Adipose tissue (tissue), 3 donors: ENCODE measurements around the gene AVPR2. TPM values are rescaled to one million over a fixed set of nuclear protein-coding genes. Genes with fewer than 3 reads are reported as not detected.

Experiments
- H3K27ac ChIP-seq: one replicate; pipeline ENCODE4 v1.5.1; 2013; ENCODE audit warnings: low read depth, low read length
- WGBS, 3 donors: extraction: QIAGEN DNeasy Blood & Tissue Kit; methylation state at CpG; one replicate each; pipeline ENCODE4 v1.1.7; 2013; 5-methylcytosine and 5-hydroxymethylcytosine counted together
- polyA plus RNA-seq, 3 donors: library from polyadenylated mRNA; stranded (reverse); fragments of 200-250 nt; gene quantifications; one replicate each; pipeline ENCODE4 v1.2.3, GENCODE V29; 2013
- donor health status: healthy with polysubstance abuse.
- donor health status: Bipolar disorder and iron deficiency.
- donor health status: healthy.

Gene AVPR2
- polyA plus RNA-seq, 3 donors: 1.3 to 7.1 (median 5.9) TPM

- 83 to 88% (median 87%) methylated on average over 21 to 33 of the region's 33 CpGs for WGBS, 3 donors
- H3K27ac ChIP-seq: no peak overlapping the region
Observed at GRCh38 chrX:153953892-153954557, 49.6 kb downstream of the AVPR2 start.

GRCh38 chrX:153954558-153955227 lies 50.2 kb downstream of the AVPR2 start:
- 92 to 96% (median 95%) methylated on average over 20 to 44 of the region's 44 CpGs for WGBS, 3 donors
- H3K27ac ChIP-seq: no peak overlapping the region

GRCh38 chrX:153955228-153955732 lies 50.8 kb downstream of the AVPR2 start:
- 75 to 85% (median 77%) methylated on average over 7 to 12 of the region's 12 CpGs for WGBS, 3 donors
- H3K27ac ChIP-seq: no peak overlapping the region

GRCh38 chrX:153956044-153956907 lies 51.8 kb downstream of the AVPR2 start:
- 89 to 92% (median 89%) methylated on average over 24 to 35 of the region's 35 CpGs for WGBS, 3 donors
- no peak overlapping the region for H3K27ac ChIP-seq

Other genes with a start within 250 kb of the AVPR2 start
- 1 to 10 TPM in 2 of 3 donors, under 1 TPM in 1; 0.64 to 1.5 (median 1.5) TPM for gene PNCK, start 230.9 kb upstream of the AVPR2 start, polyA plus RNA-seq
- 10 to 100 TPM; 14.7 to 61.0 (median 20.0) TPM for gene SLC6A8, start 216.7 kb upstream of the AVPR2 start, polyA plus RNA-seq
- 100 to 1,000 TPM; 151 to 640 (median 216) TPM for gene BCAP31, start 180.3 kb upstream of the AVPR2 start, polyA plus RNA-seq
- 10 to 100 TPM in 1 of 3 donors, 1 to 10 TPM in 2; 7.5 to 29.9 (median 9.6) TPM for gene ABCD1, start 179.8 kb upstream of the AVPR2 start, polyA plus RNA-seq
- gene PLXNB3, start 140.4 kb upstream of the AVPR2 start, polyA plus RNA-seq: 1 to 10 TPM; 3.4 to 9.1 (median 8.3) TPM
- gene SRPK3, start 123.6 kb upstream of the AVPR2 start, polyA plus RNA-seq: under 1 TPM; 0.23 to 0.67 (median 0.30) TPM
- gene IDH3G, start 110.3 kb upstream of the AVPR2 start, polyA plus RNA-seq: 10 to 100 TPM; 34.9 to 81.0 (median 51.6) TPM
- 100 to 1,000 TPM; 283 to 679 (median 378) TPM for gene SSR4, start 110.0 kb upstream of the AVPR2 start, polyA plus RNA-seq
- gene PDZD4, start 74.1 kb upstream of the AVPR2 start, polyA plus RNA-seq: 1 to 10 TPM; 1.5 to 2.7 (median 2.1) TPM
- 1 to 10 TPM; 1.3 to 1.8 (median 1.5) TPM for gene L1CAM, start 18.5 kb upstream of the AVPR2 start, polyA plus RNA-seq
- 100 to 1,000 TPM in 1 of 3 donors, 10 to 100 TPM in 1, 1 to 10 TPM in 1; 9.9 to 106 (median 43.6) TPM for gene ARHGAP4, start 21.6 kb downstream of the AVPR2 start, polyA plus RNA-seq
- 100 to 1,000 TPM in 1 of 3 donors, 10 to 100 TPM in 2; 68.6 to 169 (median 98.6) TPM for gene NAA10, start 30.4 kb downstream of the AVPR2 start, polyA plus RNA-seq
- gene RENBP, start 40.0 kb downstream of the AVPR2 start, polyA plus RNA-seq: 10 to 100 TPM in 2 of 3 donors, 1 to 10 TPM in 1; 2.9 to 19.3 (median 18.4) TPM
- gene HCFC1, start 67.1 kb downstream of the AVPR2 start, polyA plus RNA-seq: 10 to 100 TPM in 2 of 3 donors, 1 to 10 TPM in 1; 9.5 to 20.2 (median 13.7) TPM
- gene TMEM187, start 68.1 kb downstream of the AVPR2 start, polyA plus RNA-seq: 10 to 100 TPM in 1 of 3 donors, 1 to 10 TPM in 2; 3.3 to 14.3 (median 5.8) TPM
- 10 to 100 TPM; 53.8 to 92.1 (median 68.1) TPM for gene IRAK1, start 115.2 kb downstream of the AVPR2 start, polyA plus RNA-seq
- 10 to 100 TPM in 2 of 3 donors, 1 to 10 TPM in 1; 7.6 to 15.5 (median 13.3) TPM for gene MECP2, start 193.0 kb downstream of the AVPR2 start, polyA plus RNA-seq
- gene OPN1LW, start 239.6 kb downstream of the AVPR2 start, polyA plus RNA-seq: not detected